B cell (primary cell): ENCODE data around the gene TUFM. TPM values are rescaled to one million over a fixed set of nuclear protein-coding genes. Genes with fewer than 3 reads are reported as not detected.

ENCODE experiments used
- ATAC-seq: fragments of 200-7000 bp; cut with Tn5 transposase; one replicate; pipeline ENCODE4 v1.10.0; 2021; ENCODE audit warnings: low read depth, mild to moderate bottlenecking, moderate number of reproducible peaks, moderate library complexity
- CTCF ChIA-PET: fragments of 350-600 bp; sonication (Branson Sonifier 250); formaldehyde crosslinking; loops from one replicate; lab custom pipeline; 2021; ENCODE audit warnings: antibody characterized with exemption, inconsistent platforms; lab: Charles Lee
- POLR2A ChIA-PET: fragments of 350-600 bp; sonication (Branson Sonifier 250); formaldehyde crosslinking; loops from one replicate; lab custom pipeline; 2021; ENCODE audit warnings: antibody characterized with exemption; lab: Charles Lee
- DNase-seq: peaks from one replicate; pipeline ENCODE4 v3.0.0; 2013
- H2AFZ ChIP-seq: 2 replicates; pipeline ENCODE4 v1.6.1; 2012; ENCODE audit warnings: mild to moderate bottlenecking, low read depth, low read length; ENCODE audit not compliant: insufficient read depth, poor library complexity, severe bottlenecking
- H3K27ac ChIP-seq, 2 donors: 1 replicate in 1 of 2; 2 replicates in 1 of 2; pipeline ENCODE4 v1.5.1; 2012 to 2013; ENCODE audit warnings: low read length in 2 of 2, mild to moderate bottlenecking in 2 of 2, moderate library complexity in 1 of 2
- H3K27me3 ChIP-seq, 4 experiments: fragments of 200-600 bp in 1 of 4; sonication (generic) in 1 of 4; replicated peaks in 1 of 4; 1 replicate in 2 of 4; 2 replicates in 2 of 4; pipeline versions ENCODE4 v1.6.1 to v1.7.0; 2013 to 2016; ENCODE audit warnings: low read length in 3 of 4, mild to moderate bottlenecking in 2 of 4, mixed read lengths in 1 of 4, moderate library complexity in 1 of 4; ENCODE audit not compliant: insufficient read depth in 4 of 4, control insufficient read depth in 3 of 4; ENCODE audit errors: control extremely low read depth in 1 of 4
- H3K36me3 ChIP-seq, 2 experiments: replicated peaks in 1 of 2; 1 replicate in 1 of 2; 2 replicates in 1 of 2; pipeline versions ENCODE4 v1.6.1 to v1.7.1; 2013; ENCODE audit warnings: low read length in 1 of 2; ENCODE audit not compliant: insufficient read depth in 2 of 2, control insufficient read depth in 1 of 2; ENCODE audit errors: control extremely low read depth in 1 of 2, extremely low read depth in 1 of 2
- H3K4me1 ChIP-seq, 2 donors: fragments of 200-600 bp in 1 of 2; sonication (generic) in 1 of 2; 1 replicate in 1 of 2; 2 replicates in 1 of 2; pipeline versions ENCODE4 v1.5.1 to v1.6.1; 2013 to 2017; ENCODE audit warnings: low read length in 2 of 2; ENCODE audit not compliant: control insufficient read depth in 2 of 2, insufficient read depth in 2 of 2
- H3K4me2 ChIP-seq: replicated peaks from 2 replicates; pipeline ENCODE3; 2012; ENCODE audit warnings: mild to moderate bottlenecking, low read depth, low read length; ENCODE audit not compliant: poor library complexity, severe bottlenecking
- H3K4me3 ChIP-seq, 5 experiments: fragments of 200-600 bp in 1 of 5; sonication (generic) in 1 of 5; 1 replicate in 3 of 5; 2 replicates in 2 of 5; pipeline versions ENCODE4 v1.5.1 to v1.7.0; 2011 to 2016; ENCODE audit warnings: low read length in 4 of 5, mild to moderate bottlenecking in 4 of 5, low read depth in 2 of 5, control low read depth in 1 of 5, moderate library complexity in 1 of 5; ENCODE audit not compliant: insufficient read depth in 1 of 5; ENCODE audit errors: control extremely low read depth in 1 of 5, extremely low read depth in 1 of 5
- H3K79me2 ChIP-seq: fragments of 200-600 bp; sonication (generic); one replicate; pipeline ENCODE4 v1.6.0; 2016; ENCODE audit warnings: low read length; ENCODE audit not compliant: control insufficient read depth, insufficient read depth
- H3K9ac ChIP-seq: fragments of 200-600 bp; sonication (generic); 2 replicates; pipeline ENCODE4 v1.6.1; 2017; ENCODE audit warnings: mild to moderate bottlenecking, low read length, moderate library complexity
- H3K9me3 ChIP-seq, 3 donors: one replicate each; pipeline versions ENCODE4 v1.6.1 to v1.7.1; 2013; ENCODE audit warnings: low read length in 2 of 3; ENCODE audit not compliant: control insufficient read depth in 2 of 3, insufficient read depth in 1 of 3; ENCODE audit errors: control extremely low read depth in 1 of 3
- H4K20me1 ChIP-seq: 2 replicates; pipeline ENCODE4 v1.6.0; 2012; ENCODE audit warnings: mild to moderate bottlenecking, low read length; ENCODE audit not compliant: insufficient read depth, control insufficient read depth, poor library complexity, severe bottlenecking
- H3K27ac Mint-ChIP-seq: one replicate; pipeline ENCODE4 v1.8.0; 2021; ENCODE audit warnings: mixed read lengths
- H3K27me3 Mint-ChIP-seq: one replicate; pipeline ENCODE4 v1.8.0; 2021; ENCODE audit warnings: mixed read lengths
- H3K4me1 Mint-ChIP-seq: one replicate; pipeline ENCODE4 v1.8.0; 2021; ENCODE audit warnings: mixed read lengths
- H3K4me3 Mint-ChIP-seq: one replicate; pipeline ENCODE4 v1.8.0; 2021; ENCODE audit warnings: mixed read lengths
- H3K9me3 Mint-ChIP-seq: one replicate; pipeline ENCODE4 v1.8.0; 2022; ENCODE audit warnings: mixed read lengths; ENCODE audit not compliant: insufficient read depth
- EZH2 ChIP-seq: IDR thresholded peaks from 2 replicates; pipeline ENCODE4 v1.6.1; 2012; ENCODE audit warnings: borderline replicate concordance, low read depth, mild to moderate bottlenecking, moderate library complexity, low read length; ENCODE audit not compliant: insufficient read depth, poor library complexity, severe bottlenecking
- WGBS: methylation state at CpG from one replicate; pipeline ENCODE4 v1.1.5; 2013; ENCODE audit warnings: missing lambda C conversion rate; ENCODE audit not compliant: insufficient coverage; 5-methylcytosine and 5-hydroxymethylcytosine counted together
- intact Hi-C: fragments of 100-400 bp; cut with micrococcal nuclease; formaldehyde crosslinking; loops from one replicate; pipeline ENCODE4 v1.10.0; 2022
- polyA plus RNA-seq: library from polyadenylated mRNA; depleted of rRNA; stranded (reverse); fragments of >200 nt; gene quantifications from 2 replicates; pipeline ENCODE4 v1.2.3, GENCODE V29; 2012
- total RNA-seq, 2 donors: library from RNA; stranded (reverse); fragments of 120-200 nt in 1 of 2; gene quantifications; 1 replicate in 1 of 2; 2 replicates in 1 of 2; pipeline versions ENCODE4 v1.2.3 to v1.2.4, GENCODE V29; 2013 to 2022
- TF ChIP-seq, protein P1 (sequence below): fragments of 200-600 bp; IDR thresholded peaks from one replicate; pipeline ENCODE4 v1.8.0; 2022; ENCODE audit warnings: antibody characterized with exemption, mild to moderate bottlenecking

The TUFM gene
- total and polyA plus RNA-seq, 2 donors (not counting 1 experiment from before 2014, with no cell fraction given): 126 to 129 TPM

DNA sequence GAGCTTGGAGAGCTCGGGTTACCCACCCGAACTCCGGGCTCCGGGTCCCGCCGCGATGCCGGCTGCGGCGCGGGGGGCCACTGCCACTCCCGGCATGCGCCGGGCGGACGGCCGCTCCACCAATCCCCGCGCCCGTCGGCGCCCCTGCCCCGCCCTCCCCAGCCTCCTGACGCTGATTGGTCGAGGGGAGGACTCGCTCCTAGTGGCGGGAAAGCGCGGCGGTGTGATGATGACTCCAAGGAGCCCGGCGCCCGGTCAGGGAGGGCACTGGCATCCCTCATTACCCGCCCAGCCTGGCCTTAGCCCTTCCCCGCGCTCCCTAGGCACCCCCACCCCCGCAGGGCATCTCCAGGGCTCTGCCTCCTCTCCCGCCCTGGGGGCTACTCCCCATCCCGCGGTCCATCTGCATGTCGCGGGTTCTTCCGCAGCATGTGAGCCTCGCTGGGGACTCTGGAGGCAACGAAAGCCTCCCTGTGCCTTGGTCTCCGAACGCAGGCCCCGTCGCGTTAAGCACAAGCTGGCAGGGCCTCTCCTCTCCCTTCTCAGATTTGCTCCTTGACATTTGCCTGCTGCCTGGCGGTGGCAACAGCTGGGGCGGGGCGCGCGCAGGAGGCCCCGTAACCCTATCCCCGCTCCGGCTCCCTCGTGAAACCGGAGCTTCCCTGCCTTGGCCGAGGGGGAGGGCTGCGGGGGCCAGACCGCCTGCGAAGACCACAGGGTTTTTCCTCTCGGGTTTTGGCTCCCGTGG is 33.9 kb upstream of the TUFM start:
- Mint-ChIP-seq H3K27me3 (peaks cover 6% of the 10 kb centered on the region), H3K27ac (no peak overlapping the region), H3K4me1 (peaks cover 15% of the 10 kb centered on the region), H3K4me3 (peak overlapping the region; percentile 92), H3K9me3 (no peaks in the 10 kb centered on the region)
- ChIA-PET CTCF (interaction anchor here (0.9 to 2.9 kb wide), 7 partner anchors 17 to 65 kb away, joined by 3 to 23 read pairs (median 4); no protein-coding TSS in a partner anchor), POLR2A (interaction anchor here (0.6 to 2.2 kb wide), 6 partner anchors 17 to 71 kb away, joined by 3 to 12 read pairs (median 6); partner anchors contain the start of genes CD19, NFATC2IP and SH2B1)
- Histone ChIP-seq H3K4me3 (peak overlapping the region; percentile 53 to 94 (median 87)), H3K9me3 (no peaks in the 10 kb centered on the region), H3K4me1 (peaks cover 13 to 17% of the 10 kb centered on the region in 2 donors), H3K36me3 (no peaks in the 10 kb centered on the region), H3K27ac (peak overlapping the region in 1 of 2 donors; percentile 43), H4K20me1 (no peaks in the 10 kb centered on the region), H3K9ac (peak overlapping the region; percentile 90), H3K79me2 (no peaks in the 10 kb centered on the region), H2AFZ (peak overlapping the region; percentile 100), H3K27me3 (peaks cover 0 to 8% (median 1%) of the 10 kb centered on the region in 4 experiments), H3K4me2 (peak overlapping the region; percentile 100)
- TF ChIP-seq, protein P1, sequence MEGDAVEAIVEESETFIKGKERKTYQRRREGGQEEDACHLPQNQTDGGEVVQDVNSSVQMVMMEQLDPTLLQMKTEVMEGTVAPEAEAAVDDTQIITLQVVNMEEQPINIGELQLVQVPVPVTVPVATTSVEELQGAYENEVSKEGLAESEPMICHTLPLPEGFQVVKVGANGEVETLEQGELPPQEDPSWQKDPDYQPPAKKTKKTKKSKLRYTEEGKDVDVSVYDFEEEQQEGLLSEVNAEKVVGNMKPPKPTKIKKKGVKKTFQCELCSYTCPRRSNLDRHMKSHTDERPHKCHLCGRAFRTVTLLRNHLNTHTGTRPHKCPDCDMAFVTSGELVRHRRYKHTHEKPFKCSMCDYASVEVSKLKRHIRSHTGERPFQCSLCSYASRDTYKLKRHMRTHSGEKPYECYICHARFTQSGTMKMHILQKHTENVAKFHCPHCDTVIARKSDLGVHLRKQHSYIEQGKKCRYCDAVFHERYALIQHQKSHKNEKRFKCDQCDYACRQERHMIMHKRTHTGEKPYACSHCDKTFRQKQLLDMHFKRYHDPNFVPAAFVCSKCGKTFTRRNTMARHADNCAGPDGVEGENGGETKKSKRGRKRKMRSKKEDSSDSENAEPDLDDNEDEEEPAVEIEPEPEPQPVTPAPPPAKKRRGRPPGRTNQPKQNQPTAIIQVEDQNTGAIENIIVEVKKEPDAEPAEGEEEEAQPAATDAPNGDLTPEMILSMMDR: no peak
- TF ChIP-seq EZH2: no peak
- WGBS: 2% methylated on average over 66 of the region's 66 CpGs
- DNase-seq: peak; percentile 89
- ATAC-seq: peak; percentile 99
- intact Hi-C loops: loop anchor here (1.0 kb wide), 4 partner anchors 17 to 65 kb away; partner anchors contain the start of genes RABEP2, SH2B1 and TUFM
